ENCODE results near the gene BRAF. TPM values are rescaled to one million over a fixed set of nuclear protein-coding genes. Genes with fewer than 3 reads are reported as not detected.

The BRAF gene
- total RNA-seq, 1 experiment from 2014 or later: 29.7 TPM

GRCh38 chr7:140810385-140810784 is 114.3 kb downstream of the BRAF start:
- Histone ChIP-seq H4K20me1 (ENCODE audit: insufficient read depth) (peaks cover 7% of the 10 kb centered on the region; the same call in 1 of the 2 replicates), H3K27me3 (ENCODE audit: insufficient read depth, low read length) (no peaks in the 10 kb centered on the region), H3K9me2 (ENCODE audit: insufficient read depth) (no peaks in the 10 kb centered on the region), H2AFZ (ENCODE audit: low read depth, low read length, poor library complexity, severe bottlenecking) (no peak overlapping the region), H3K79me2 (ENCODE audit: insufficient read depth, low read length) (0 out of 2 replicates have a peak, but pooled peaks cover 6% of the 10 kb centered on the region), H3K4me2 (ENCODE audit: low read length) (no peak overlapping the region), H3K4me3 (replicated peaks in 1 of 2; ENCODE audit: low read depth in 1 of 2, low read length in 2 of 2) (no peak overlapping the region), H3K27ac (ENCODE audit: low read depth, low read length) (no peak overlapping the region), H3K4me1 (ENCODE audit: control insufficient read depth in 1 of 2, insufficient read depth in 2 of 2, low read length in 2 of 2) (no peaks in the 10 kb centered on the region), H3K36me3 (ENCODE audit: control insufficient read depth in 1 of 2, insufficient read depth in 2 of 2, low read length in 2 of 2) (no peaks in the 10 kb centered on the region), H3K9me3 (ENCODE audit: control insufficient read depth in 1 of 2, insufficient read depth in 1 of 2, low read depth in 1 of 2, low read length in 2 of 2) (no peaks in the 10 kb centered on the region), H3K9ac (ENCODE audit: low read length) (no peak overlapping the region)
- CTCF ChIA-PET: interaction anchor here (1.0 to 1.6 kb wide), 11 partner anchors 8 to 409 kb away, joined by 3 to 13 read pairs (median 4); partner anchors contain the start of genes ADCK2 and MRPS33
- intact Hi-C loops (cut with micrococcal nuclease): loop anchor here (2.0 to 5.0 kb wide), 3 partner anchors 114 to 722 kb away; partner anchors contain the start of gene BRAF
- no peak for DNase-seq (ENCODE audit: low read depth, low spot score)
- BruUV-seq (replicated peaks): no TSS peak
- POLR2A ChIA-PET: no interaction called here
- ATAC-seq: no peak
- RAD21 ChIA-PET (ENCODE audit: low non-redundant PET in 1 of 2, low total read pairs in 2 of 2, uncharacterized antibody in 2 of 2, unreplicated experiment in 2 of 2): no interaction called here
- TF ChIP-seq, protein P1, sequence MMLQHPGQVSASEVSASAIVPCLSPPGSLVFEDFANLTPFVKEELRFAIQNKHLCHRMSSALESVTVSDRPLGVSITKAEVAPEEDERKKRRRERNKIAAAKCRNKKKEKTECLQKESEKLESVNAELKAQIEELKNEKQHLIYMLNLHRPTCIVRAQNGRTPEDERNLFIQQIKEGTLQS (IDR thresholded peaks at IDR 0.05): no peak
- TF ChIP-seq JUND (IDR thresholded peaks at IDR 0.05) (no peak), RAD21 (IDR thresholded peaks at IDR 0.05; ENCODE audit: low read depth) (no peak), TCF7L2 (IDR thresholded peaks at IDR 0.05; ENCODE audit: borderline replicate concordance, extremely low read depth, insufficient read depth, insufficient read length) (no peak), EZH2phosphoT487 (IDR thresholded peaks at IDR 0.05; ENCODE audit: borderline replicate concordance) (no peak), CEBPB (IDR thresholded peaks at IDR 0.05; ENCODE audit: low read depth) (no peak), EGR1 (IDR thresholded peaks at IDR 0.05; ENCODE audit: low read depth) (no peak)

DNA sequence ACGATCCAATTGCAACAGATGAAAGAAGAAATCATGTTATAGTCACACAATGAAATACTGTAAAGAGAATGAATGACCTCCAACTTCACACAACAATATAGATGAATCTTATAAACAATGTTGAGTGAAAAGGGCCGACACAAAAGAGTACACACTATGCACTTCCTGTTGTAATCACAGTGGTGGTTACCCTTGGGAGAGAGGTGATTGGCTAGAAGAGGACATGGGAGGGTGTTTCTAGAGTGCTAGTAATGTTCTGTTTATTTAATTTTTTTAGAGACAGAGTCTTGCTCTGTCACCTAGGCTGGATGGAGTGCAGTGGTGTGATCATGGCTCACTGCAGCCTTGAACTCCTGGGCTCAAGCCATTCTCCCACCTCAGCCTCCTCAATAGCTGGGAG is 145.8 kb downstream of the BRAF start:
- H3K9me3 ChIP-seq (ENCODE audit: control insufficient read depth in 1 of 2, insufficient read depth in 1 of 2, low read depth in 1 of 2, low read length in 2 of 2): no peaks in the 10 kb centered on the region
- no peak overlapping the region for H3K4me3 ChIP-seq (replicated peaks in 1 of 2; ENCODE audit: low read depth in 1 of 2, low read length in 2 of 2)
- H4K20me1 ChIP-seq (ENCODE audit: insufficient read depth): no peaks in the 10 kb centered on the region
- CTCF ChIA-PET: no interaction called here
- RAD21 ChIA-PET (ENCODE audit: low non-redundant PET in 1 of 2, low total read pairs in 2 of 2, uncharacterized antibody in 2 of 2, unreplicated experiment in 2 of 2): no interaction called here
- H3K27ac ChIP-seq (ENCODE audit: low read depth, low read length): no peak overlapping the region
- intact Hi-C loops (cut with micrococcal nuclease): no loop called here
- no TSS peak for BruUV-seq (replicated peaks)
- POLR2A ChIA-PET: no interaction called here
- H3K4me2 ChIP-seq (ENCODE audit: low read length): no peak overlapping the region
- ATAC-seq: no peak
- no peaks in the 10 kb centered on the region for H3K79me2 ChIP-seq (ENCODE audit: insufficient read depth, low read length)
- no peak overlapping the region for H2AFZ ChIP-seq (ENCODE audit: low read depth, low read length, poor library complexity, severe bottlenecking)
- TF ChIP-seq YY1 (IDR thresholded peaks at IDR 0.05; ENCODE audit: extremely low read depth, insufficient replicate concordance, low read depth, low read length) (no peak), JUND (IDR thresholded peaks at IDR 0.05) (no peak)
- TF ChIP-seq, protein P2, sequence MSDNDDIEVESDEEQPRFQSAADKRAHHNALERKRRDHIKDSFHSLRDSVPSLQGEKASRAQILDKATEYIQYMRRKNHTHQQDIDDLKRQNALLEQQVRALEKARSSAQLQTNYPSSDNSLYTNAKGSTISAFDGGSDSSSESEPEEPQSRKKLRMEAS (IDR thresholded peaks at IDR 0.05): no peak
- TF ChIP-seq, protein P1 (IDR thresholded peaks at IDR 0.05): no peak
- H3K9me2 ChIP-seq (ENCODE audit: insufficient read depth): no peaks in the 10 kb centered on the region
- peaks cover 5 to 13% of the 10 kb centered on the region in 2 experiments for H3K36me3 ChIP-seq (ENCODE audit: control insufficient read depth in 1 of 2, insufficient read depth in 2 of 2, low read length in 2 of 2)
- no peak for DNase-seq (ENCODE audit: low read depth, low spot score)
- no peaks in the 10 kb centered on the region for H3K4me1 ChIP-seq (ENCODE audit: control insufficient read depth in 1 of 2, insufficient read depth in 2 of 2, low read length in 2 of 2)
- H3K9ac ChIP-seq (ENCODE audit: low read length): no peak overlapping the region
- H3K27me3 ChIP-seq (ENCODE audit: insufficient read depth, low read length): no peaks in the 10 kb centered on the region

All from HCT116 (cell line).